CD4-positive, alpha-beta T cell treated with Interleukin-15 for 4 hours (primary cell): ENCODE results near the gene PRMT2.

ENCODE experiments used
- DNase-seq: peaks from one replicate; pipeline ENCODE4 v3.0.0-alpha.2; 2020; ENCODE audit warnings: low spot score

Gene PRMT2

GRCh38 chr21:46635324-46636180 is at the start of gene PRMT2:
TSS of gene PRMT2 (plus strand) at chr21:46635674. CDS start at chr21:46636952, 1,278 bp downstream.
- DNase-seq = peak; percentile 98

- DNase-seq = no peak
Observed at GRCh38 chr21:46594276-46594675, 41.2 kb upstream of the PRMT2 start.

GRCh38 chr21:46596201-46596600 is 39.3 kb upstream of the PRMT2 start:
- DNase-seq = no peak

- no peak for DNase-seq
Observed at GRCh38 chr21:46597031-46597430, 38.4 kb upstream of the PRMT2 start.

- no peak for DNase-seq
Observed at GRCh38 chr21:46597896-46598343, 37.6 kb upstream of the PRMT2 start.

- DNase-seq = peak; percentile 18
Observed at GRCh38 chr21:46598581-46599572, 36.6 kb upstream of the PRMT2 start.

GRCh38 chr21:46600305-46600704 is 35.2 kb upstream of the PRMT2 start:
- no peak for DNase-seq

- no peak for DNase-seq
Observed at GRCh38 chr21:46600978-46601377, 34.5 kb upstream of the PRMT2 start.

- no peak for DNase-seq
Observed at GRCh38 chr21:46603228-46603627, 32.2 kb upstream of the PRMT2 start.

GRCh38 chr21:46604329-46604974 is 31.0 kb upstream of the PRMT2 start:
- no peak for DNase-seq

GRCh38 chr21:46604975-46605766 is 30.3 kb upstream of the PRMT2 start, which contains the start of gene S100B:
TSS of gene S100B (minus strand) at chr21:46605082. CDS start at chr21:46602415, 2,667 bp downstream.
- no peak for DNase-seq

- DNase-seq = peak; percentile 54
Observed at GRCh38 chr21:46605767-46606426, 29.6 kb upstream of the PRMT2 start.

- DNase-seq = no peak
Observed at GRCh38 chr21:46606427-46606813, 29.1 kb upstream of the PRMT2 start.

GRCh38 chr21:46607636-46608035 is 27.8 kb upstream of the PRMT2 start:
- no peak for DNase-seq

GRCh38 chr21:46608672-46609111 is 26.8 kb upstream of the PRMT2 start:
- no peak for DNase-seq

GRCh38 chr21:46610018-46610701 is 25.3 kb upstream of the PRMT2 start:
- DNase-seq = no peak

- DNase-seq = no peak
Observed at GRCh38 chr21:46613391-46613790, 22.1 kb upstream of the PRMT2 start.

- DNase-seq = no peak
Observed at GRCh38 chr21:46616050-46616449, 19.4 kb upstream of the PRMT2 start.

- no peak for DNase-seq
Observed at GRCh38 chr21:46616656-46617055, 18.8 kb upstream of the PRMT2 start.
